GM18909 (cell line): ENCODE data around the gene SLC25A43.
"Not testable (repeated sequence)": the region's sequence is repeated elsewhere in the genome, so short reads cannot be mapped to it uniquely, and the experiment has no call there.

ENCODE experiments used
- ATAC-seq: cut with Tn5 transposase; IDR thresholded peaks from one replicate; pipeline ENCODE4 v1.9.1; 2021; ENCODE audit warnings: mild to moderate bottlenecking; ENCODE audit not compliant: unreplicated experiment, poor library complexity

SLC25A43 gene

DNA sequence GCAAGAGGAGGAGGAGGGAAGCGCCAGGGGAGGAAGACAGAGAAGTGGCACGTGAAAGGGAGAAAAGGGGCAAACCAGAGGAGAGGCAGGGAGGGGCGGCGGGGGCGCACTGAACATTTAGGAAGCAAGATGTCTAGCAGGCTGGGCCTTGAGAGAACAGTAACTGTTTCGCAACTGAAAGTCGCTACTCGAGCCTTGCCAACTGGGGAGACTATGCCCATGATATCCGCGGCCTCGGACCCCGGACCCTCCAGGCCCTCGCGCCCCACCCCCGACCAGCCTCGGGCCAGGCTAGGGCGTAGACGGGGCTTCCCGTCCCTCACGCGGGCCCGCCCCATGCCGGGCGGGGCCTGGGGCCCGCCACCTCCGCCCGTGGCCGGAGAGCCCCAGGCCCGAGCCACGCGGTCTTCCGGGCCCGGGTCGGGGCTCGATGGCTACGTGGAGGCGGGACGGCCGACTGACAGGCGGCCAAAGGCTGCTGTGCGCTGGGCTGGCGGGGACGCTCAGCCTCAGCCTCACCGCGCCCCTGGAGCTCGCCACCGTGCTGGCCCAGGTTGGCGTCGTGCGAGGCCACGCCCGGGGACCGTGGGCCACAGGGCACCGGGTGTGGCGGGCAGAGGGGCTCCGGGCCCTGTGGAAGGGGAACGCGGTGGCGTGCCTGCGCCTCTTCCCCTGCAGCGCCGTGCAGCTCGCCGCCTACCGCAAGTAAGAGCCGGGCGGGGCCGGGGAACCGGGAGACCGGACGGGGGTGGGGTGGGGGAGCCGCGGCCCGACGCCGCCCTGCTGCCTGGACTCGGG is at the start of gene SLC25A43:
Gene SLC25A43, plus strand, starts transcription at position 363 of the 798 bp plus-strand sequence. Its CDS starts 68 bp downstream, at position 431.
- ATAC-seq = peak; percentile 91

DNA sequence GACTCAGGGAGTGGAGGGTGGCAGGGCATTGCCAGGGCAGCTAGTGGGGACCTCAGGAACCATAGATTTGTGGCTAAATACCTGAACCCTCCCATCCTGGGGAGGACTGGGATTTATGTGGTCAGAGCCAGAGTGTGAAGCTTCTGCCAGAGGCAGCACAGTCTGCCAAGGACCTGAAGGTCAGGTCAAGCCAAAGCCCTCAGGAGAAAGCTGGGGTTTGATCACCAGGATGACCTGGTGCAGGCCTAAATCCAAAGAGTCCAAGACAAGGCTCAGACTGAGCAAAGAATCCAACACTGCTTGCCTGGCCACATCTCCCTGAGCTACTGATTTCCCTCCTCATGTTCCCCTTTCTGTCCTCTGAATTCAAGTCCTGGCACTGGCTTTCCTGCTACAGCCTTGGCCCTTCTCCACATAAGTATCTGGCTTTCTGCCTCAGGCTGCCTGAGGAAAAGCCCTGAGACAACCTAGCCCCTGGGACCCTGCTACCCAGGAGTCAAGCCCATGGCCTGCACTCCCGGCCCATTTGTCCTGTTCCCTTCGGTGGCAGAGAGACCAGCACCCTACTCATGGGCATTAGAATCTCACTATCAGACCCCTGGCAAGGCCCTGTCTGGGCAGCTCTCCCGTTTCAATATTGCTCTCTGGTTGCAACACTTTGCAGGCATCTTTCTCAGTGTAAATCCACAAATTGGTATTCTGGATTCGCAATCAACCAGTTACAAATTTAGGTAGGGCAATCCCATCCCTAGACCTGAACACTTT is 39.3 kb upstream of the SLC25A43 start:
- ATAC-seq = no peak

DNA sequence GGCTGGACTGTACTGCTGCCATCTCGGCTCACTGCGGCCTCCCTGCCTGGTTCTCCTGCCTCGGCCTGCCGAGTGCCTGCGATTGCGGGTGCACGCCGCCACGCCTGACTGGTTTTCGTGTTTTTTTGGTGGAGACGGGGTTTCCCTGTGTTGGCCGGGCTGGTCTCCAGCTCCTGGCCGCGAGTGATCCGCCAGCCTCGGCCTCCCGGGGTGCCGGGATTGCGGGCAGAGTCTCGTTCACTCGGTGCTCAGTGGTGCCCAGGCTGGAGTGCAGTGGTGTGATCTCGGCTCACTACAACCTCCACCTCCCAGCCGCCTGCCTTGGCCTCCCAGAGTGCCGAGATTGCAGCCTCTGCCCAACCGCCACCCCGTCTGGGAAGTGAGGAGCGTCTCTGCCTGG is 37.7 kb upstream of the SLC25A43 start:
- ATAC-seq = not testable (repeated sequence)

GRCh38 chrX:119362074-119362473 is 37.1 kb upstream of the SLC25A43 start:
- not testable (repeated sequence) for ATAC-seq

DNA sequence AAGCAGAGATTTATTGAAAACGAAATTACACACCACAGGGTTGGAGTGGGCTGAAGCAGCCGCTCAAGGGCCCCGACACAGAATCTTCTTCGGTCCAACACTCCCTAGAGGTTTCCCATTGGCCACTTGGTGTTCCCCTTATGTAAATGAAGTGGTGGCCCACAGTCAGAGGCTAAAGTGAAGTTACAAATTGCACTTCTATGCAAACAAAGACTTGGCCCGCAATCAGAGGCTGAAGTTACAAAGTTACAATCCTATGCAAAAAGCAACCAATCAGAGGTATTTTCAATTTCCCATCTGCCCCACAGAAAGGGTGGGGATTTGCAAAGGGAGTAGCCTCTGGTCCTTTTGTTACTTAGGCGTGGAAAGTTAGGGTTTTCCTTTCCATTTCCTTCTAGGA is 35.7 kb upstream of the SLC25A43 start:
- no peak for ATAC-seq

- ATAC-seq = not testable (repeated sequence)
Observed at GRCh38 chrX:119371861-119372260, 27.3 kb upstream of the SLC25A43 start.

DNA sequence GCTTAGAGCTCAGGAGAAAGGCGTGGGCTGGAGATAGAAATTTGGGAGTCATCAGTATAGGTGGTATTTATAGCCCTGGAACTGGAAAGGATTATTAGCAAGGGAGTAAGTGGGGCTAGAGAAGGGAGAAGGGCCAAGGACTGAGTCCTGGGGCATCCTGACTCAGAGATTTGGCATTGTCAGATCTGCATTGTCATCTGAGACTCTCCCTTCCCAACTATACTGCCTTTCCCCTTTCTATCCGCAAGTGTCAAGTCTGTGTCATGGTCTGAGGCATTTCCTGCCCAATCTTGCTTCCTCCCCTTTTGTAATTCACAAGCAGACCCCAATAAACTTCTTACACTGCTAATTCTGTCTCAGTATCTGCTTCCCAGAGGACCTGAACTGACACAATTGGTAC is 24.4 kb upstream of the SLC25A43 start:
- ATAC-seq = no peak

DNA sequence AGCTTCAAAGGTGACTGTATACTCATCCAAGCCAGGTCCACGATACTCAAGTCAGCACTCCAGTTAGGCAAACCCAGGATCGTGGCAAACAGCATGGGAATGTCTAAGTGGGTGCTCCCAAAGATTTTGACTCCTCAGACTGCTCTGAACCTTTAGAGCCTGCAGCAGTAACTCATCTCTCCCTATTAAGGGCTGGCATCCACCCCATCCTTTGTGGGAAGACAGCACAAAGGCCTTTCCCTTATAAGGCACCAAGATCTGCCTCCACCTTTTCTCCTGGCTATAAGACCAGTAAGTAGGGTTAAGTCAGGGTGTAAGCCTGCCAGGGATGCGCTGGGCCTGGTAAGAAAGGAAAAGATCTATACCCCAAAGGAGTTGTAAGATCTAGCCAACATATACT is 23.6 kb upstream of the SLC25A43 start:
- ATAC-seq = no peak

GRCh38 chrX:119376312-119376711 is 22.8 kb upstream of the SLC25A43 start:
- no peak for ATAC-seq

GRCh38 chrX:119381349-119381944 is 17.7 kb upstream of the SLC25A43 start:
- ATAC-seq = no peak

- no peak for ATAC-seq
Observed at GRCh38 chrX:119382606-119383005, 16.5 kb upstream of the SLC25A43 start.

DNA sequence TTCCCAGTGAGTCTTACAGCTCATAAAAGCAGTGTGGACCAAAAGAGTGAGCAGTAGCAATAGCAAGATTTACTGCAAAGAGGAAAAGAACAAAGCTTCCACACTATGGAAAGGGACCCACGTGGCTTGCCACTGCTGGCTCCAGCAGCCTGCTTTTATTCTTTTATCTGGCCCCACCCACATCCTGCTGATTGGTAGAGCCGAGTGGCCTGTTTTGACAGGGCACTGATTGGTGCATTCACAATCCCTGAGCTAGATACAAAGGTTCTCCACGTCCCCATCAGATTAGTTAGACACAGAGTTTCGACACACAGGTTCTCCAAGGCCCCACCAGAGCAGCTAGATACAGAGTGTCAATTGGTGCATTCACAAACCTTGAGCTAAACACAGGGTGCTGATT is 12.5 kb upstream of the SLC25A43 start:
- not testable (repeated sequence) for ATAC-seq

DNA sequence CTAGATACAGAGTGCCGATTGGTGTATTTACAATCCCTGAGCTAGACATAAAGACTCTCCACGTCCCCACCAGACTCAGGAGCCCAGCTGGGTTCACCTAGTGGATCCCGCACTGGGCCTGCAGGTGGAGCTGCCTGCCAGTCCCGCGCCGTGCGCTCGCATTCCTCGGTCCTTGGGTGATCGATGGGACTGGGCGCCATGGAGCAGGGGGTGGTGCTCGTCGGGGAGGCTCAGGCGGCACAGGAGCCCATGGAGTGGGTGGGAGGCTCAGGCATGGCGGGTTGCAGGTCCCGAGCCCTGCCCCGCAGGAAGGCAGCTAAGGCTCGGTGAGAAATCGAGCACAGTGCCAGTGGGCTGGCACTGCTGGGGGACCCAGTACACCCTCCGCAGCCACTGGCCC is 11.7 kb upstream of the SLC25A43 start:
- not testable (repeated sequence) for ATAC-seq

GRCh38 chrX:119389214-119389613 is 9.9 kb upstream of the SLC25A43 start:
- no peak for ATAC-seq

DNA sequence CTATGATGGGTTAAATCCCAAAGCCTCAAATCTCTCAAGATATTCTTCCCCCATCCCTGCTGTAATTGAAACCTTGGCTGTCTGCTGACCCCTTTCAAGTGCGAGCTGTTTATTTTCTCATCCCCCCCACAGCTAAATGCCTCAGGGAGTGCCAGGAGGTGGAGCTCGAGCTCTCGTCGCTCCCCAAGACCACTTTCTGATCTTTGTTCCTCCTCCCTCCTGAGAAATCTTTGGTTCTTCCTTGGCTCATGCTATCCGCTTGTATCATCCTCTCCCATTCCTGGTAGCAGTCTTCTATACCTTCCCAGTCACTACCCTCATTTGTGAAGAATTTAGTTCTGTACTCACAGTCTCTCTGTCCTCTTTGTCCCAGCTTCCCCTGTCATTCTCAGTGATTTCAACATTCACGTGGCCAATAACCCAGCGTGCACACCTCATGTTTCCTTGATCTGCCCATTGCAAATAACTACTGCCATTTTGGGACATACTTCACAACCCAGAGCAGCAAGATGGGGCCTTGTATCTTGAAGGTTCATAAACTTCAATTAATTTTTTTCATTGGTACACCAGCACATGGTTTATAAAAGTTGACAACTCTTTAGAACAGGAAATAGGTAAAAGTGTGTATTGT is 9.2 kb upstream of the SLC25A43 start:
- no peak for ATAC-seq

DNA sequence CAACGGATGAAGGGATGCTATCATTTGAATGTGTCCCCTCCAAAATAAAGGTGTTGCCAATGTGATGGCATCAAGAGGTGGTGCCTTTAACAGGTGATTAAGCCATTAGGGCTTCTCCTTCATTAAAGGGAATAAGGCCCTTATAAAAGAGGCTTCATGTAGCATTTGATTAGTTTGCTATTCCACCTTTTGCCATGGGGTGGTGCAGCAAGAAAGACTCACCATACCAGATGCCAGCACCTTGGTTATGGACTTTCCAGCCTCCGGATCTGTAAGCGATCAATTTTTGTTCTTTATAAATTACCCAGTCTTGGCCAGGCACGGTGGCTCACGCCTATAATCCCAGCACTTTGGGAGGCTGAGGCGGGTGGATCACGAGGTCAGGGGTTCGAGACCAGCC is 7.9 kb upstream of the SLC25A43 start:
- ATAC-seq = no peak

GRCh38 chrX:119393144-119393543 is 6.0 kb upstream of the SLC25A43 start:
- ATAC-seq = no peak

DNA sequence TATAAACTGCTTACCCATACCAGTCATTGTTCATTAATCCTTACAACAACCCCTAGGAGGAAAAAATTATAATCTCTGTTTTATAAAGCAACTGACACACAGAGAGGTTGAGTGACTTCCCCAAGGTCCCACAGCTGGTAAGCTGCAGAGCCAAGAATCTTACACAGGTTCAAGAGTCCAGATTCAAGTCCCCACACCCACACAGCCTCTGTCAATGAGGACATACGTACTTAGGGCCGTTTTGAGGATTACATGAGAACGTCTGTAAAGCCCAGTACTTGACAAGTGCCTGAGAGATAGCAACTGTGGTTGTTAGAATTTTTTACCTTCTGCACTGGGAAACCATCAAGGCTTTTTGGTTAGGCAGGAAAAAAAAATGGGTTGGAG is 556 bp upstream of the SLC25A43 start:
- ATAC-seq = no peak

GRCh38 chrX:119399772-119400101 is 601 bp downstream of the SLC25A43 start:
- peak; percentile 36 for ATAC-seq

DNA sequence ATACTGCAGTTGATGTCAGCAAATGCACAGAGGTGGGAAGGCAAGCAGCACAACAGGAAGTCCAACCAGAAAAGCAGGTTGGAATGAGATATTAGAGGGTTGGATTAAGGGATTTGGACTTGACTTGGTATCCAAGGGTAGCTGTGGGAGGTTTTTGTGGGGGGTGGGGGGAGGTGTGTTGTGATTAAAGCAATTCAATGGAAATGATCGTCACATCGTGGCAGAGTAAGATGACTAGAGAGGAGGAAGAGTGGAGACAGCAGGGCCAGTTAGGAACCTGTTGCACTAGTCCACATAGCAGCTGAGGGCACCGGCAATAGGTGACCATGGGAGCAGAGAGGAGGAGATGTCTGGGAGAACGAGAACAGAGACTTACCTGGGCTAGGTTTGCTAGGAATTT is 2.4 kb downstream of the SLC25A43 start:
- no peak for ATAC-seq

DNA sequence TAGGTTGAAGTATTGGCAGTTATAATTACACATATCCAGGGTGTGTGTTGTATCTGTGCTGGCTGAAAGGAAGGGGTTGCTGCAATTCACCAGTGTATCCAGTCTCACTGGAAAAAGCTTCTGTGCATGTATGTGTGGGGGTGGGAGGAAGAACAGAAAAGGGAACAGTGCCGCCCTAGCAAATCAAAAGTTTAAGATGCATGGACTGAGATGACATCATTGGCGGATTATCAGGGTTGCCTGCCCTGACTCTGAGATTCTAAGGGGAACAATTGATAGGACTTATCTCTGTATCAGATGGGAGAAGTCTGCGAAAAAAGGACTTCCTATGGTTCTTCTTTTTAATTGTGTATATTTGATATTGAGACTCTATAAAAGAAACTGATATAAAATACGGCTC is 3.5 kb downstream of the SLC25A43 start:
- ATAC-seq = no peak
